GM18868 (cell line): ENCODE measurements around the gene KBTBD3.
"Not testable (repeated sequence)": the region's sequence is repeated elsewhere in the genome, so short reads cannot be mapped to it uniquely, and the experiment has no call there.

Experiments
- ATAC-seq: cut with Tn5 transposase; IDR thresholded peaks from one replicate; pipeline ENCODE4 v1.9.1; 2021; ENCODE audit warnings: mild to moderate bottlenecking, moderate library complexity; ENCODE audit not compliant: unreplicated experiment

The KBTBD3 gene

GRCh38 chr11:106012744-106013143 is 64.4 kb downstream of the KBTBD3 start:
- ATAC-seq, result no peak

- no peak for ATAC-seq
These were observed 65.7 kb downstream of the KBTBD3 start for GRCh38 chr11:106011481-106011880.

GRCh38 chr11:106003094-106003493 is 74.1 kb downstream of the KBTBD3 start:
- not testable (repeated sequence) for ATAC-seq

- ATAC-seq, result peak; percentile 61
These were observed 75.7 kb downstream of the KBTBD3 start for GRCh38 chr11:106001304-106002012.
